Measurements from ENCODE around the gene ARNT2.

ARNT2 gene

DNA sequence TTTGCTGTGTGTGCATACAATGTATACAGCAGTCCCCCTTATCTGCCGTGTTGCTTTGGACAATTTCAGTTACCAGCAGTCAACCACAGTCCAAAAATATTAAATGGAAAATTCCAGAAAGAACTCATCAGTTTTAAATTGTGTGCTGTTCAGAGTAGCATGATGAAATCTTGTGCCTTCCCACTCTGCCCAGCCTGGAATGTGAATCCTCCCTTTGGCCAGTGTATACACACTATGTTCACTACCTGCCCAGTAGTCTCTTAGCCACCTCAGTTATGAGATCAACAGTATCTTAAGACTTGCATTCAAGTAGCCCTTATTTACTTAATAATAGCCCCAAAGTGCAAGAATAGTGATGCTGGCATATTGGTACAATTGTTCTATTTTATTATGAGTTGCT is 157.3 kb downstream of the ARNT2 start:
- TF ChIP-seq, protein P1, sequence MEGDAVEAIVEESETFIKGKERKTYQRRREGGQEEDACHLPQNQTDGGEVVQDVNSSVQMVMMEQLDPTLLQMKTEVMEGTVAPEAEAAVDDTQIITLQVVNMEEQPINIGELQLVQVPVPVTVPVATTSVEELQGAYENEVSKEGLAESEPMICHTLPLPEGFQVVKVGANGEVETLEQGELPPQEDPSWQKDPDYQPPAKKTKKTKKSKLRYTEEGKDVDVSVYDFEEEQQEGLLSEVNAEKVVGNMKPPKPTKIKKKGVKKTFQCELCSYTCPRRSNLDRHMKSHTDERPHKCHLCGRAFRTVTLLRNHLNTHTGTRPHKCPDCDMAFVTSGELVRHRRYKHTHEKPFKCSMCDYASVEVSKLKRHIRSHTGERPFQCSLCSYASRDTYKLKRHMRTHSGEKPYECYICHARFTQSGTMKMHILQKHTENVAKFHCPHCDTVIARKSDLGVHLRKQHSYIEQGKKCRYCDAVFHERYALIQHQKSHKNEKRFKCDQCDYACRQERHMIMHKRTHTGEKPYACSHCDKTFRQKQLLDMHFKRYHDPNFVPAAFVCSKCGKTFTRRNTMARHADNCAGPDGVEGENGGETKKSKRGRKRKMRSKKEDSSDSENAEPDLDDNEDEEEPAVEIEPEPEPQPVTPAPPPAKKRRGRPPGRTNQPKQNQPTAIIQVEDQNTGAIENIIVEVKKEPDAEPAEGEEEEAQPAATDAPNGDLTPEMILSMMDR (IDR thresholded peaks at IDR 0.05; ENCODE audit: low read depth, low read length, missing control alignments): no peak
- no peak for DNase-seq (ENCODE audit: extremely low read depth, low read depth)
- H3K4me3 ChIP-seq (replicated peaks; ENCODE audit: low read depth, low read length): no peak overlapping the region

DNA sequence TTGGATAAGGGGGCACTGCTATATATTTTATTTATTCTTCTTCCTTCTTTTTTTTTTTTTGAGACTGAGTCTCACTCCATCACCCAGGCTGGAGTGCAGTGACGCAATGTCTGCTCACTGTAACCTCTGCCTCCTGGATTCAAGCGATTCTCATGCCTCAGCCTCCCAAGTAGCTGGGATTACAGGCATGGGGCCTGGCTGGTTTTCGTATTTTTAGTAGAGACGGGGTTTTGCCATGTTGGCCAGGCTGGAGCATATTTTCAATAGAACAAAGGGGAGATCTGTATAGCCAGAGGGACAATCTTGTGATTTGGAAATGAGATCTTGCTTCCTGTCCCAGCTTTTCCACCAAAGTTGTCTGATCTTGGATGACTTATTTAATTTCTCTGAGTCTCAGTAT is 157.9 kb downstream of the ARNT2 start:
- H3K4me3 ChIP-seq (replicated peaks; ENCODE audit: low read depth, low read length): no peak overlapping the region
- DNase-seq (ENCODE audit: extremely low read depth, low read depth): no peak
- TF ChIP-seq, protein P1 (IDR thresholded peaks at IDR 0.05; ENCODE audit: low read depth, low read length, missing control alignments): no peak

DNA sequence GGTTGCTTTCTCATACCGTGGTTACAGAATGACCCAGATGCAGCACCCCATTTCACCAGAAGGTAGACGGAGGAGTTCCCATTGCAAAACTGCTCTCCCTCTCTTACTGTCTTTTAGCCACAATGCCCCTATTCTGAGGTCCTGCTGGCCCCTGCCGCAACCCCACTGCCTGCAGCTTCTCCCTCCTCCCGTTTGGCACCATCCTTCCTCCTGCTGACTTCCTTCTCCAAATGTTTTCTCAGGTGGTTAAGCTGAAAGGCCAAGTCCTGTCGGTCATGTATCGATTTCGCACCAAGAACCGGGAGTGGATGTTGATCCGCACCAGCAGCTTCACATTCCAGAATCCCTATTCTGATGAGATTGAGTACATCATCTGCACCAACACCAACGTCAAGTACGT is 158.7 kb downstream of the ARNT2 start:
- no peak for DNase-seq (ENCODE audit: extremely low read depth, low read depth)
- no peak overlapping the region for H3K4me3 ChIP-seq (replicated peaks; ENCODE audit: low read depth, low read length)
- TF ChIP-seq, protein P1 (IDR thresholded peaks at IDR 0.05; ENCODE audit: low read depth, low read length, missing control alignments): no peak

DNA sequence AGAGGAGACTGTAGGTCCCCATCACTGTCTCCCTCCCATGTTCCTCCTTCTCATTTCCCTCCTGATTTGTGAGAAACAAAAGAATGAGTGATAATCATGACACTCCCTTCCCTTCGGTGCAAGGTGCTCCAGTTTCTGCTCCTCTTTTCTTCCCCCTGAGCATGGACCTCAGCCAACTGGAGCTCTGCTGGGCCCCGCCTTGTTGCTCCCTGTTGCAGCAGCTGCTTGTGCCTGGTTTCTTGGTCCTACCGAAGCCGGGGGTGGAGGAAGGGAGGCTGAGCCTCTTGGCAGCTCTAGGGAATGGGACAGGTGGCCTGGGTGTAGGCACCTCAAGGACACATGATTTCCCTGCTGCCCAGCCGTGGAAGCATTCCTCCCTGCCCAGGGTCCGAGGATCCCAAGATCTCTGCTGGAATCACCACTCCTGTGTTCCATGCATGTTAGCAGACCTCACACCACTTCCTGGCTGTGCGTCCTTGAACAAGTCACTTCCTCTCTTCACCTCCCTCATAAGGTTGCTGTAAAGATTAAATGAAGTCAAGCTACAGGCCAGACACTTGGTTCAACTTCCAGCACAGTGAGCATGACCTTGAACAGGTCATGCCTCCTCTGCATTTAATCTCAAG is 159.3 kb downstream of the ARNT2 start:
- TF ChIP-seq, protein P1 (IDR thresholded peaks at IDR 0.05; ENCODE audit: low read depth, low read length, missing control alignments): no peak
- H3K4me3 ChIP-seq (replicated peaks; ENCODE audit: low read depth, low read length): no peak overlapping the region

DNA sequence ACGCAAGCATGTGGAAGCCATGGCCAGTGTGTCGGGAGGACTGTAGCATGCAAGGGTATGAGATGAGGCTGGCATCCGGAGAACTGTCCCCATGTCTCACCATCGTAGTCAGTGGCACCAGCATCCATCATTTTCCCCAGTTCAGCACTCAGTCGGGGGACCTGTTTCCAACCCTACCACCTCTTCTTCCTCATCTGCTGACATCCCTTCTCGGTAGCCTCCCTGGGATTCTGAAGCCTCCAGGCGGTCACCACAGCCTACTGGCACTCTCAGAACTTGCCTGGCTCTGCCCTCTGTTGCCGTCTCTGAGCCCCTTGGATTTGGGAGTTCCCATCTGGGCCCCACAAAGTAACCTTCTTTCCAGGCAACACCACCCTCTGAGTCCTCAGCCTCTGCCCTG is 159.9 kb downstream of the ARNT2 start:
- DNase-seq (ENCODE audit: extremely low read depth, low read depth): no peak
- TF ChIP-seq, protein P1 (IDR thresholded peaks at IDR 0.05; ENCODE audit: low read depth, low read length, missing control alignments): no peak

More for the DNA sequence above, 159.3 kb downstream of the ARNT2 start:
- no peak for DNase-seq (ENCODE audit: extremely low read depth, low read depth)

DNA sequence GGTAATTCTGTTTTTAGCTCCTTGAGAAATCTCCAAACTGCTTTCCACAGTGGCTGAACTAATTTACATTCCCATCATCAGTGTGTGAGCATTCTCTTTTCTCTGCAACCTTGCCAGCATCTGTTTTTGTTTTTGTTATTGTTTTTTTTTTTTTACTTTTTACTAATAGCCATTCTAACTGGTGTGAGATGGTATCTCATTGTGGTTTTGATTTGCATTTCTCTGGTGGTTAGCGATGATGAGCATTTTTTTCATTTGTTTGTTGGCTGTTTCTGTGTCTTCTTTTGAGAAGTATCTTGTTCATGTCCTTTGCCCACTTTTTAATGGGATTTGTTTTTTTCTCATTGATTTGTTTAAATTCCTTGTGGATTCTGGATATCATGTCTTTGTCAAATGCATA is 161.2 kb downstream of the ARNT2 start:
- TF ChIP-seq, protein P1 (IDR thresholded peaks at IDR 0.05; ENCODE audit: low read depth, low read length, missing control alignments): no peak
- no peak overlapping the region for H3K4me3 ChIP-seq (replicated peaks; ENCODE audit: low read depth, low read length)
- DNase-seq (ENCODE audit: extremely low read depth, low read depth): no peak

More for the DNA sequence above, 159.9 kb downstream of the ARNT2 start:
- no peak overlapping the region for H3K4me3 ChIP-seq (replicated peaks; ENCODE audit: low read depth, low read length)

DNA sequence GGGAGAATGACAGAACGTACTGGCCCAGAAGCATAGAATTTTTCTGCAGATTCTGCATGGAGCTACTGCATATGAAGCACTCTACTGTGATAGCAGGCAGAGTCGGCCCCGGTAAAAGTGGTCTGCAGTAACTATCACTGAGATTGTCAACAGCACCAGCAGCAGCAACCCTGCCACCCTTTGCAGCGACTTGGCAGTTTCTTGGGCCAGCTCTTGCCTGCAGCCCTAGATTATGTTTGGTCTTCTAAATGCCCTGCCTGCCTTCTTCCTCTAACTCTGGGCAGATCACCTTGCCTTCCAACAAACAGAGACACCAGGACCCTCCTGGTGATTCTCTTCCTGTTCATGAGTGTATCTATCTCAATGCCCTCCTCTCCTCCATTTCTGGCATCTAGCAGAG is 161.8 kb downstream of the ARNT2 start:
- H3K4me3 ChIP-seq (replicated peaks; ENCODE audit: low read depth, low read length): no peak overlapping the region
- TF ChIP-seq, protein P1 (IDR thresholded peaks at IDR 0.05; ENCODE audit: low read depth, low read length, missing control alignments): no peak
- no peak for DNase-seq (ENCODE audit: extremely low read depth, low read depth)

Data from HFF-Myc (cell line).